ENCODE measurements around the gene TM9SF3. TPM values are rescaled to one million over a fixed set of nuclear protein-coding genes. Genes with fewer than 3 reads are reported as not detected.

The TM9SF3 gene
- total RNA-seq, 1 donor from 2014 or later = 78.5 TPM

DNA sequence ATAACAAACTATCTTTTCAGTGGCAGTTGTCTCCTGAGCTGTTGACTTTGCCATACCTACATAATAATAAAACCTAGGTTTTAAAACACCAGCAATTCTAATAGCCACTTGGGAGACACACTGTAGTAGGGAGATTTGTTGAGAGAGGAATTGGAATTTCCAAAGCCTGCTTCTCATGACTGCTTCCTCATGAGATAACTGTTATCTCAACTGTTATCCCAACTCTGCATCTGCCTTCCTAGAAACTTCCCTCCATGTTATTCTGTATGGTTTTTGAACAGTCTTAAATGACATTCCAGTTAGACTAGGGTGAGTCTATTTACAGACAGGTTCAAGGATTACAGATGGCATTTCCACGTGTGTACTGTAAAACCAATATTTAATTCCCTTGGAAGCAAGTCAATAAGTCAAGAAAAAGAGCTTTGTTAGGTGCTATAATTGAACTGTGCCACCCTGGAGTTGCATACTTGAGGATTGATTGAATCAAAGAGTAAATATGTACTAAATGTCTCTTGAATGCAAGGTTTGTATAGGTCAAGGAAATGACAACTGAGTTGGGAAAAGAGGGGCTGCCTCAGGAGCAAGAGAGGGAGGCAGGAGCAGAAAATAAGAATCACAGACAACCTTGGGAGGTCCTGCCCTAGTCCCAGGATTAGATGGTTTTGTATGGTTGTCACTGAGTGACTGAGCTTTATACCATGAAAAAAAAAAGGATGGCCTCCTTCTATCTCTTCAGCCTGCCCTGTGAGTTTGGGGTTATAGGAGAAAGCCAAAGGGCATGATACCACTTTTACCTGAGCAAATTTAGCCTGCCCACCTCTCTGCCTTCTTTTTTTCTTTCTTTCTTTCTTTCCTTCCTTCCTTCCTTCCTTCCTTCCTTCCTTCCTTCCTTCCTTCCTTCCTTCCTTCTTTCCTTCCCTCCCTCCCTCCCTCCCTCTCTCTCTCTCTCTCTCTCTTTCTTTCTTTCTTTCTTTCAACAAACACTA is 9.9 kb upstream of the TM9SF3 start:
- no peak for DNase-seq (ENCODE audit: low read depth)
- TF ChIP-seq, protein P1, sequence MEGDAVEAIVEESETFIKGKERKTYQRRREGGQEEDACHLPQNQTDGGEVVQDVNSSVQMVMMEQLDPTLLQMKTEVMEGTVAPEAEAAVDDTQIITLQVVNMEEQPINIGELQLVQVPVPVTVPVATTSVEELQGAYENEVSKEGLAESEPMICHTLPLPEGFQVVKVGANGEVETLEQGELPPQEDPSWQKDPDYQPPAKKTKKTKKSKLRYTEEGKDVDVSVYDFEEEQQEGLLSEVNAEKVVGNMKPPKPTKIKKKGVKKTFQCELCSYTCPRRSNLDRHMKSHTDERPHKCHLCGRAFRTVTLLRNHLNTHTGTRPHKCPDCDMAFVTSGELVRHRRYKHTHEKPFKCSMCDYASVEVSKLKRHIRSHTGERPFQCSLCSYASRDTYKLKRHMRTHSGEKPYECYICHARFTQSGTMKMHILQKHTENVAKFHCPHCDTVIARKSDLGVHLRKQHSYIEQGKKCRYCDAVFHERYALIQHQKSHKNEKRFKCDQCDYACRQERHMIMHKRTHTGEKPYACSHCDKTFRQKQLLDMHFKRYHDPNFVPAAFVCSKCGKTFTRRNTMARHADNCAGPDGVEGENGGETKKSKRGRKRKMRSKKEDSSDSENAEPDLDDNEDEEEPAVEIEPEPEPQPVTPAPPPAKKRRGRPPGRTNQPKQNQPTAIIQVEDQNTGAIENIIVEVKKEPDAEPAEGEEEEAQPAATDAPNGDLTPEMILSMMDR (IDR thresholded peaks at IDR 0.05; ENCODE audit: insufficient read depth, low read length, poor library complexity, severe bottlenecking) = no peak

DNA sequence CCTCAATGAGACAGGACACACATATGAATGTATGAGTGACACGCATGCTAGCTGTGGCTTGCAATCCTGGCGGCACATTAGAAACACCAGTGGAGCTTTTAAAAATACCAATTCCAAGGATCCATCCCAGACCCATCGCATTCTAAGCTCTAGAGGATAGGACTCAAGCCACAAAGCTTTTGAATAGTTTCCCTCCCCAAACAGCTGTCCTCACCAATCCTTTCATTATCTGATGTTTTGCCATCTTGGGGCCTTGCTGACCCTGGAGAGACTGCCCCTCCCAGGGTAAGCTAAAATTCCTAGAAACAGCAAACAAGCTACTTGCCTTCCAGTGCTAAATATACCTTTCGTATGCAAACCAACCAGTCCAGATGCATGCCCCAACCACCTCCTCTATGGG is 8.9 kb upstream of the TM9SF3 start:
- H3K36me3 ChIP-seq (ENCODE audit: control insufficient read depth, insufficient read depth, low read length) = no peaks in the 10 kb centered on the region
- H3K4me3 ChIP-seq (ENCODE audit: low read depth, low read length) = no peak overlapping the region
- no peaks in the 10 kb centered on the region for H3K27me3 ChIP-seq (ENCODE audit: control insufficient read depth, insufficient read depth, low read length)
- no peak for DNase-seq (ENCODE audit: low read depth)
- TF ChIP-seq, protein P1 (IDR thresholded peaks at IDR 0.05; ENCODE audit: insufficient read depth, low read length, poor library complexity, severe bottlenecking) = no peak

More for the DNA sequence above, 9.9 kb upstream of the TM9SF3 start:
- no peaks in the 10 kb centered on the region for H3K27me3 ChIP-seq (ENCODE audit: control insufficient read depth, insufficient read depth, low read length)
- H3K36me3 ChIP-seq (ENCODE audit: control insufficient read depth, insufficient read depth, low read length) = no peaks in the 10 kb centered on the region
- H3K4me3 ChIP-seq (ENCODE audit: low read depth, low read length) = no peak overlapping the region

DNA sequence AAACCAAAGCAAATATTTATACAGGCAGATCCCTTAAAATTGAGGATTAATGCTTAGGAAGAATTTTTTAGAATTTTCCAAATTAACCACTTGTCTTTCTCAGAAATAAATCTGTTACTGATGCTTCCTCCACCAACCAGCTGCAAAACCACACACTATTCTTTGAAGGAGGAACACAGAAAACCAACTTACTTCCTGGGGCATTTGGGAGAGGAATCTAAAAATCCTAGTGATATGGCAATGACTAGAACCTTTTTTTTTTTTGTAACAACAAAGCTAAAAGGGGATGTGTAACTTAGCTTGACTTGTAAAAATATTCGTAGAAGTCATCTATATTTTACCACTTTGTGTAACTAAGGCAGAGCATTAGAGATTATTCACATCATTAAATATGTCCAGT is 5.1 kb upstream of the TM9SF3 start:
- Histone ChIP-seq H3K27me3 (ENCODE audit: control insufficient read depth, insufficient read depth, low read length) (no peaks in the 10 kb centered on the region), H3K36me3 (ENCODE audit: control insufficient read depth, insufficient read depth, low read length) (no peaks in the 10 kb centered on the region), H3K4me3 (ENCODE audit: low read depth, low read length) (no peak overlapping the region)
- DNase-seq (ENCODE audit: low read depth) = no peak
- TF ChIP-seq, protein P1 (IDR thresholded peaks at IDR 0.05; ENCODE audit: insufficient read depth, low read length, poor library complexity, severe bottlenecking) = no peak

DNA sequence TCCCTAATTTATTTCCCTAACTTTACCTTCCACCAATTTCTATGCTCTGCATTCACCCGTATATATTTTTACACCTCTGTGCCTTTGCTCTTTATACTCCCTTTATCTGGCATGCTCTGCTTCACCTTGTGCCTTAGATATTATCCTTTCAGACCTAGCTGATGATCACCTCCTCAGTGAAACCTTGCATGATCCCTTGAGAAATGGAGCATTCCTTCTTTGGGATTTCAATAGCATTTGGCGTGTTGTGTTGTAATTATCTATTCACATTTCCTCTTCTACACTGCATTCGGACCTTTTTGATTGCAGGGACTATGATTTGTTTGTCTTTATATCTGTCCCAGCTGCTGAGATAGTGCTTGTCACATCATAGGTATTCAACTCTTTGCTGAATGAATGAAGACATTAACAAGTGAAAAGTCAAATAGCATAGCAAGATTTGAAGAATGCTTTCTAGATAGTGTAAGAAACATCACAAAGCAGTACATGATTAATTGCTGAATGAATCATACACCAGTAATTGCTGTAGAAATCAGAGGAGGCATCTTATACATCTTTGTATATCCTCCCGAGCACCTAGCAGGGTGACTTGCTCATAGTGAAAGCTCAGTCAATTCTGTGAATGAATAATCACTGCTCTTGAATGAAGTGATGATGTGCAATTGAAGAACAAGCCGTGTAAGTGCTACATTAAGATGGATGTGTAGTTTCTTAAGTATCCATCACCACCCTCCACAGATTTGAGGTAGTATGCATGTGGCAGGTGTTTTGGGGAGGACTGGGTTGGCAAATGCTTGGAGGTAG is 2.0 kb upstream of the TM9SF3 start:
- TF ChIP-seq, protein P1 (IDR thresholded peaks at IDR 0.05; ENCODE audit: insufficient read depth, low read length, poor library complexity, severe bottlenecking) = no peak
- H3K27me3 ChIP-seq (ENCODE audit: control insufficient read depth, insufficient read depth, low read length) = no peaks in the 10 kb centered on the region
- H3K4me3 ChIP-seq (ENCODE audit: low read depth, low read length) = no peak overlapping the region
- no peaks in the 10 kb centered on the region for H3K36me3 ChIP-seq (ENCODE audit: control insufficient read depth, insufficient read depth, low read length)
- no peak for DNase-seq (ENCODE audit: low read depth)

DNA sequence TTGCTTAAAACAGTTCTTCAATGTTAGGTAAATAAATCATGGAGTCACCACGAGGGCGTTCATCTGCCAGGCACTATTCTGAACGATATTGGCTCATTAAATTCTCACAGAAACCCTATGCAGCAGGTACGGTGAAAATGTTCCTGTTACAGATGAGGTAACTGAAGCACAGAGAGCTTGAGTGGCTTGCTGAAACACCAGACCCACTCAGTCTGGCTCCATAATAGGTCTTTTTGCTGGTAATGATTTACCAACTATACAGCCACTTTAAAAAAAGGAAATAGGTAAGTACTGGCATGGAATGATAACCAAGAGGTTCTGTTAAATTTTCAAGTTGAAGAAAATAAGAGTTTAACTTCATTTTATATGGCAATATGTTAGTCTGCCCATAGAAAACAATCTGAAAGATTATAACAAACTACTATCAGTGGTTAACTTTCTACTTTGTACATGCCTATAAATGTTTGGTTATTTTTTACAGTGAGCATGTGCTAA is 1.3 kb upstream of the TM9SF3 start:
- Histone ChIP-seq H3K27me3 (ENCODE audit: control insufficient read depth, insufficient read depth, low read length) (no peaks in the 10 kb centered on the region), H3K4me3 (ENCODE audit: low read depth, low read length) (peak overlapping the region; percentile 61), H3K36me3 (ENCODE audit: control insufficient read depth, insufficient read depth, low read length) (no peaks in the 10 kb centered on the region)
- no peak for DNase-seq (ENCODE audit: low read depth)
- TF ChIP-seq, protein P1 (IDR thresholded peaks at IDR 0.05; ENCODE audit: insufficient read depth, low read length, poor library complexity, severe bottlenecking) = no peak

Measured in kidney epithelial cell (primary cell).